Adrenal gland (tissue), 12 donors: ENCODE results near the gene SPDYE5. TPM values are rescaled to one million over a fixed set of nuclear protein-coding genes. Genes with fewer than 3 reads are reported as not detected.
A peak's percentile ranks its signal among the peaks of the same experiment; 100 is the strongest.

Experiments used
- DNase-seq, 7 donors: peaks; one replicate each; pipeline ENCODE4 v3.0.0-alpha.2; 2019 to 2020
- H3K27ac ChIP-seq, 5 donors: fragments of 200-600 bp; sonication (generic) in 4 of 5; 1 replicate in 3 of 5; 2 replicates in 2 of 5; pipeline versions ENCODE4 v1.5.1 to v1.8.0; 2016 to 2020; ENCODE audit warnings: mild to moderate bottlenecking in 1 of 5
- H3K27me3 ChIP-seq: fragments of 200-600 bp; 2 replicates; pipeline ENCODE4 v1.8.0; 2021
- H3K36me3 ChIP-seq, 2 donors: fragments of 200-600 bp; replicated peaks in 1 of 2; 1 replicate in 1 of 2; 2 replicates in 1 of 2; pipeline versions ENCODE4 v1.5.1 to v1.8.0; 2018 to 2022
- H3K4me1 ChIP-seq, 2 donors: fragments of 200-600 bp; replicated peaks in 1 of 2; 1 replicate in 1 of 2; 2 replicates in 1 of 2; pipeline versions ENCODE4 v1.5.1 to v1.8.0; 2018 to 2021
- H3K4me3 ChIP-seq, 4 donors: fragments of 200-600 bp; sonication (generic) in 3 of 4; one replicate each; pipeline ENCODE4 v1.5.1; 2016 to 2018
- H3K9me3 ChIP-seq, 3 donors: fragments of 200-600 bp; sonication (generic) in 1 of 3; replicated peaks in 1 of 3; 1 replicate in 2 of 3; 2 replicates in 1 of 3; pipeline versions ENCODE4 v1.5.1 to v1.8.0; 2016 to 2021
- CTCF ChIP-seq, 6 experiments: fragments of 450-650 bp in 4 of 6; fragments of 200-600 bp in 2 of 6; sonication (generic) in 1 of 6; IDR thresholded peaks; 1 replicate in 5 of 6; 2 replicates in 1 of 6; pipeline versions ENCODE4 v1.5.1 to v1.8.0; 2016 to 2021; ENCODE audit warnings: antibody characterized with exemption in 6 of 6, mild to moderate bottlenecking in 2 of 6, moderate library complexity in 1 of 6
- POLR2A ChIP-seq, 2 donors: fragments of 450-650 bp; IDR thresholded peaks; one replicate each; pipeline ENCODE4 v1.6.1; 2017; ENCODE audit warnings: antibody characterized with exemption in 2 of 2, mild to moderate bottlenecking in 2 of 2, moderate library complexity in 1 of 2
- WGBS, 4 donors: extraction: QIAGEN DNeasy Blood & Tissue Kit in 2 of 4; methylation state at CpG; one replicate each; pipeline versions ENCODE4 v1.1.5 to v1.1.7; 2013 to 2017; 5-methylcytosine and 5-hydroxymethylcytosine counted together
- intact Hi-C, 2 donors: fragments of 100-400 bp; cut with DNase I; formaldehyde crosslinking; loops; one replicate each; pipeline versions ENCODE4 v1.14.1 to v1.15.0; 2022 to 2023
- polyA plus RNA-seq, 3 donors: library from polyadenylated mRNA; stranded (reverse); fragments of 200-250 nt in 2 of 3; fragments of 350-450 nt in 1 of 3; fragmentation: Illumina TruSeq in 1 of 3; extraction: RNeasy Lipid Tissue Mini Kit (QIAGEN cat#74804) in 1 of 3; gene quantifications; one replicate each; pipeline ENCODE4 v1.2.3, GENCODE V29; 2013 to 2014
- total RNA-seq, 9 donors: library from RNA; depleted of rRNA in 4 of 9; stranded (reverse); fragments of >200 nt in 4 of 9; fragments of 120-200 nt in 1 of 9; fragmentation: NEBNext Ultra II Directional in 1 of 9; extraction: Animal tissue kit (Norgen Biotek cat#: 25700) in 1 of 9; gene quantifications; one replicate each; pipeline versions ENCODE4 v1.1.0 to v1.2.4, GENCODE V29; 2013 to 2023
- donor health status: healthy with polysubstance abuse.
- donor health status: Bipolar disorder and iron deficiency.
- donor health status: DM: yes; HTN: yes; CAD: no.
- donor health status: DM: no; HTN: no; CAD: no.
- donor health status: DM: no; HTN: no; CAD: no.
- donor health status: DM: yes; HTN: yes; CAD: no.

Gene SPDYE5
- total and polyA plus RNA-seq, 12 donors: 0.07 to 0.24 (median 0.11) TPM; not detected in 9

GRCh38 chr7:75532639-75533038 lies 40.5 kb downstream of the SPDYE5 start:
- H3K27me3 ChIP-seq: no peaks in the 10 kb centered on the region
- DNase-seq: peak in 1 of 7 donors; percentile 7
- no peak overlapping the region for H3K4me3 ChIP-seq
- peaks cover 0 to 15% of the 10 kb centered on the region in 2 donors for H3K36me3 ChIP-seq
- 91 to 96% (median 93%) methylated on average over 4 of the region's 4 CpGs for WGBS, 4 donors
- no peaks in the 10 kb centered on the region for H3K9me3 ChIP-seq
- H3K27ac ChIP-seq: no peak overlapping the region
- TF ChIP-seq POLR2A (IDR thresholded peaks at IDR 0.05) (no peak), CTCF (IDR thresholded peaks at IDR 0.05) (no peak)
- intact Hi-C loops: loop anchor here in 1 of 2 donors (10.0 kb wide), 1 partner anchor 112 kb away; no protein-coding TSS in a partner anchor
- peaks cover 0 to 6% of the 10 kb centered on the region in 2 donors for H3K4me1 ChIP-seq

GRCh38 chr7:75533926-75534325 lies 41.8 kb downstream of the SPDYE5 start:
- H3K36me3 ChIP-seq: peaks cover 0 to 25% of the 10 kb centered on the region in 2 donors

GRCh38 chr7:75534727-75535307 lies 42.7 kb downstream of the SPDYE5 start:
- TF ChIP-seq POLR2A (IDR thresholded peaks at IDR 0.05) (no peak), CTCF (IDR thresholded peaks at IDR 0.05) (no peak)
- Histone ChIP-seq H3K4me1 (no peaks in the 10 kb centered on the region), H3K27me3 (no peaks in the 10 kb centered on the region), H3K9me3 (no peaks in the 10 kb centered on the region), H3K27ac (no peak overlapping the region), H3K36me3 (peaks cover 0 to 34% of the 10 kb centered on the region in 2 donors), H3K4me3 (no peak overlapping the region)
- intact Hi-C loops: loop anchor here in 1 of 2 donors (10.0 kb wide), 1 partner anchor 110 kb away; no protein-coding TSS in a partner anchor
- peak in 1 of 7 donors; percentile 0 for DNase-seq
- WGBS, 4 donors: 66 to 78% (median 70%) methylated on average over 8 of the region's 8 CpGs

More at GRCh38 chr7:75533926-75534325, 41.8 kb downstream of the SPDYE5 start:
- no peak overlapping the region for H3K27ac ChIP-seq
- no peak overlapping the region for H3K4me3 ChIP-seq
- TF ChIP-seq POLR2A (IDR thresholded peaks at IDR 0.05) (no peak), CTCF (IDR thresholded peaks at IDR 0.05) (no peak)
- H3K4me1 ChIP-seq: no peaks in the 10 kb centered on the region
- no peaks in the 10 kb centered on the region for H3K9me3 ChIP-seq
- H3K27me3 ChIP-seq: no peaks in the 10 kb centered on the region
- intact Hi-C loops: loop anchor here in 1 of 2 donors (10.0 kb wide), 1 partner anchor 111 kb away; no protein-coding TSS in a partner anchor
- DNase-seq: peak in 1 of 7 donors; percentile 7
- WGBS, 4 donors: 95 to 97% (median 96%) methylated on average over 6 of the region's 6 CpGs

GRCh38 chr7:75536491-75536890 lies 44.4 kb downstream of the SPDYE5 start:
- H3K9me3 ChIP-seq: no peaks in the 10 kb centered on the region
- no peak overlapping the region for H3K27ac ChIP-seq
- H3K27me3 ChIP-seq: no peaks in the 10 kb centered on the region
- peaks cover 0 to 42% of the 10 kb centered on the region in 2 donors for H3K36me3 ChIP-seq
- TF ChIP-seq POLR2A (IDR thresholded peaks at IDR 0.05): no peak
- WGBS, 4 donors: 83 to 96% (median 91%) methylated on average over 2 to 4 of the region's 4 CpGs
- no peak overlapping the region for H3K4me3 ChIP-seq
- DNase-seq: no peak
- intact Hi-C loops: loop anchor here in 1 of 2 donors (10.0 kb wide), 1 partner anchor 108 kb away; no protein-coding TSS in a partner anchor
- H3K4me1 ChIP-seq: no peaks in the 10 kb centered on the region
